BJ (cell line): ENCODE measurements around the gene IL10. TPM values are rescaled to one million over a fixed set of nuclear protein-coding genes. Genes with fewer than 3 reads are reported as not detected.

ENCODE experiments used
- CTCF ChIA-PET: fragments of 350-600 bp; formaldehyde crosslinking; extraction: SDS; loops from one replicate; lab custom pipeline; 2021; ENCODE audit warnings: antibody characterized with exemption, inconsistent platforms; lab: Yijun Ruan, JAX
- POLR2A ChIA-PET: fragments of 300-600 bp; sonication (Branson Sonifier 250); formaldehyde crosslinking; extraction: SDS; loops from one replicate; lab custom pipeline; 2021; ENCODE audit warnings: antibody characterized with exemption; lab: Charles Lee
- DNase-seq: peaks from one replicate; pipeline ENCODE4 v3.0.0-alpha.2; 2011; ENCODE audit warnings: low read depth
- H3K27me3 ChIP-seq: 2 replicates; pipeline ENCODE4 v1.6.0; 2011; ENCODE audit warnings: low read length; ENCODE audit not compliant: control insufficient read depth, insufficient read depth
- H3K36me3 ChIP-seq: 2 replicates; pipeline ENCODE4 v1.5.1; 2011; ENCODE audit warnings: low read length; ENCODE audit not compliant: control insufficient read depth, insufficient read depth
- H3K4me3 ChIP-seq: 2 replicates; pipeline ENCODE4 v1.5.1; 2011; ENCODE audit warnings: low read depth, mild to moderate bottlenecking, control low read depth, low read length
- CTCF ChIP-seq: IDR thresholded peaks from 2 replicates; pipeline ENCODE4 v1.5.1; 2011; ENCODE audit warnings: low read depth, mild to moderate bottlenecking, control low read depth, inconsistent platforms, low read length, moderate library complexity; ENCODE audit not compliant: insufficient read depth
- polyA plus RNA-seq: library from polyadenylated mRNA; depleted of rRNA; stranded (reverse); fragments of >200 nt; gene quantifications from 2 replicates; pipeline ENCODE4 v1.2.3, GENCODE V29; 2011

IL10 gene
- polyA plus RNA-seq, 1 experiment = not detected

- TF ChIP-seq CTCF = no peak
- Histone ChIP-seq H3K4me3 (no peak overlapping the region), H3K27me3 (no peaks in the 10 kb centered on the region), H3K36me3 (no peaks in the 10 kb centered on the region)
- CTCF ChIA-PET = interaction anchor here (1.2 to 5.8 kb wide), 4 partner anchors 12 to 103 kb away, joined by 5 to 127 read pairs (median 11); no protein-coding TSS in a partner anchor
- POLR2A ChIA-PET = no interaction called here
- DNase-seq = no peak
Observed at GRCh38 chr1:206812471-206812870, 40.2 kb upstream of the IL10 start.

- POLR2A ChIA-PET = no interaction called here
- CTCF ChIA-PET = interaction anchor here (0.6 to 8.8 kb wide), 49 partner anchors 7 to 320 kb away, joined by 3 to 127 read pairs (median 5); partner anchors contain the start of genes DYRK3, IL19, IL20 and IL24
- Histone ChIP-seq H3K27me3 (0 out of 2 replicates have a peak, but pooled peaks cover 1% of the 10 kb centered on the region), H3K36me3 (no peaks in the 10 kb centered on the region), H3K4me3 (no peak overlapping the region)
- DNase-seq = no peak
- TF ChIP-seq CTCF = peak; percentile 68
Observed at GRCh38 chr1:206809504-206810084, 37.3 kb upstream of the IL10 start.

- Histone ChIP-seq H3K36me3 (no peaks in the 10 kb centered on the region), H3K27me3 (0 out of 2 replicates have a peak, but pooled peaks cover 1% of the 10 kb centered on the region), H3K4me3 (no peak overlapping the region)
- CTCF ChIA-PET = interaction anchor here (0.6 to 8.8 kb wide), 37 partner anchors 8 to 319 kb away, joined by 3 to 127 read pairs (median 5); partner anchors contain the start of genes DYRK3, IL19, IL20 and IL24
- POLR2A ChIA-PET = no interaction called here
- DNase-seq = no peak
- peak; percentile 49 for TF ChIP-seq CTCF
Observed at GRCh38 chr1:206808615-206809014, 36.3 kb upstream of the IL10 start.

DNA sequence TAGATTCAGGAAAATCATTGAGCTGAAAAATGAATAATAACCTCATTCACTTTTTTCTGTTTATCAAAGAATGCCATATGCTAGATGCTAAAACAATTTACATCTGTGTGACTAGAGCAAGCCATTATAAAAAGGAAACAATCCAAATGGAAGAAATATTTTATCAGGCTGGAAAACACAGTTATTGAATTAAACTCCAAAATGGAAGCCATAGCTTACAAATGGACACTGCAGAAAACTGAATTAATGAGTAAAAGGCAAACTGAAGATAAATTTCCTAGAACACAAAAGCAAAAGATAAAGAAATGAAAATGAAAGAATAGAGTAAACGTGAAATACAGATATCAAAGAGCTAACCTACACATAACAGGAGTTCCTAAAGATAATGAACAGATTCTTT is 33.1 kb upstream of the IL10 start:
- ChIA-PET POLR2A (no interaction called here), CTCF (interaction anchor here (1.1 to 8.8 kb wide), 5 partner anchors 66 to 107 kb away, joined by 3 to 101 read pairs (median 8); no protein-coding TSS in a partner anchor)
- 0 out of 2 replicates have a peak, but pooled peaks cover 1% of the 10 kb centered on the region for H3K27me3 ChIP-seq
- DNase-seq = no peak
- no peak for TF ChIP-seq CTCF
- no peak overlapping the region for H3K4me3 ChIP-seq
- H3K36me3 ChIP-seq = no peaks in the 10 kb centered on the region

DNA sequence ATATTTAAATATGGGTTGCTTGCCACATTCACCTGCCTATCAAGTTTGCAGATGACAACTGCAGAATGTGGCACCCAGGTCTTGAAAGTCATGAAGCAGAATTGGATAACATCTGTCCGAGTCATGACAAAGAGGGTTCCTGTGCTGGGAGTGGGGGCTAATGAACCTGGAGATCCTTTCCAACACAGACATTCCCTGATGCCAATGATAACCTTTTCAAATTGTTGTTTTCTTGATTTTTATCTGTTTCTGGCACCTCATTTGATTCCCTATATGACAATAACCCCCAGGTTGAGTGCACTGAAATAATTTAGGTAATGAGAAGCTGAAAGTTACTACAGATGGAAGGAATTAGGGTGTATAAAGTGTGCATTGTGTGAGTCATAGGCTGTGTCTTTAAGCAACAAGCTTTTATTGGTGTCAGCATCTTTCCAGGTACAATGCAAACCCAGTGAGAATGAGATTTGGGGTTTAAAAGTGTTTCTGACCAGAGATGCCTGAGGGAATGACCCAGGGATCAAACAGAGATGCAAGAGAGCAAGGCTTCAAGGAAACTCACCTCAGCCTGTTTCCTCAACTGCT is 32.0 kb upstream of the IL10 start:
- ChIA-PET POLR2A (no interaction called here), CTCF (interaction anchor here (1.3 to 8.8 kb wide), 7 partner anchors 12 to 140 kb away, joined by 4 to 101 read pairs (median 6); no protein-coding TSS in a partner anchor)
- no peak for DNase-seq
- Histone ChIP-seq H3K4me3 (no peak overlapping the region), H3K36me3 (no peaks in the 10 kb centered on the region), H3K27me3 (0 out of 2 replicates have a peak, but pooled peaks cover 1% of the 10 kb centered on the region)
- TF ChIP-seq CTCF = no peak
